Measurements from ENCODE around the gene INHBB.
"Not testable (repeated sequence)": the region's sequence is repeated elsewhere in the genome, so short reads cannot be mapped to it uniquely, and the experiment has no call there.

INHBB gene

GRCh38 chr2:120315367-120316033 lies 30.4 kb upstream of the INHBB start:
- no peak for DNase-seq (ENCODE audit: extremely low read depth in 1 of 2, low read depth in 1 of 2)

GRCh38 chr2:120316071-120316470 lies 29.9 kb upstream of the INHBB start:
- DNase-seq (ENCODE audit: extremely low read depth in 1 of 2, low read depth in 1 of 2) = no peak

GRCh38 chr2:120316528-120317179 lies 29.3 kb upstream of the INHBB start:
- DNase-seq (ENCODE audit: extremely low read depth in 1 of 2, low read depth in 1 of 2) = no peak

GRCh38 chr2:120317180-120317533 lies 28.8 kb upstream of the INHBB start:
- no peak for DNase-seq (ENCODE audit: extremely low read depth in 1 of 2, low read depth in 1 of 2)

GRCh38 chr2:120317916-120318315 lies 28.0 kb upstream of the INHBB start:
- no peak for DNase-seq (ENCODE audit: extremely low read depth in 1 of 2, low read depth in 1 of 2)

- DNase-seq (ENCODE audit: extremely low read depth in 1 of 2, low read depth in 1 of 2) = no peak
These were observed 27.3 kb upstream of the INHBB start for GRCh38 chr2:120318626-120319025.

- no peak for DNase-seq (ENCODE audit: extremely low read depth in 1 of 2, low read depth in 1 of 2)
These were observed 26.8 kb upstream of the INHBB start for GRCh38 chr2:120319123-120319522.

- DNase-seq (ENCODE audit: extremely low read depth in 1 of 2, low read depth in 1 of 2) = no peak
These were observed 26.1 kb upstream of the INHBB start for GRCh38 chr2:120319686-120320317.

- DNase-seq (ENCODE audit: extremely low read depth in 1 of 2, low read depth in 1 of 2) = no peak
These were observed 25.6 kb upstream of the INHBB start for GRCh38 chr2:120320318-120320851.

- DNase-seq (ENCODE audit: extremely low read depth in 1 of 2, low read depth in 1 of 2) = not testable (repeated sequence)
These were observed 24.9 kb upstream of the INHBB start for GRCh38 chr2:120320887-120321556.

- DNase-seq (ENCODE audit: extremely low read depth in 1 of 2, low read depth in 1 of 2) = no peak
These were observed 24.1 kb upstream of the INHBB start for GRCh38 chr2:120321721-120322284.

- no peak for DNase-seq (ENCODE audit: extremely low read depth in 1 of 2, low read depth in 1 of 2)
These were observed 23.6 kb upstream of the INHBB start for GRCh38 chr2:120322329-120322728.

- DNase-seq (ENCODE audit: extremely low read depth in 1 of 2, low read depth in 1 of 2) = no peak
These were observed 22.7 kb upstream of the INHBB start for GRCh38 chr2:120323214-120323613.

GRCh38 chr2:120323807-120324399 lies 22.0 kb upstream of the INHBB start:
- no peak for DNase-seq (ENCODE audit: extremely low read depth in 1 of 2, low read depth in 1 of 2)

GRCh38 chr2:120324933-120325332 lies 21.0 kb upstream of the INHBB start:
- no peak for DNase-seq (ENCODE audit: extremely low read depth in 1 of 2, low read depth in 1 of 2)

- no peak for DNase-seq (ENCODE audit: extremely low read depth in 1 of 2, low read depth in 1 of 2)
These were observed 19.9 kb upstream of the INHBB start for GRCh38 chr2:120326066-120326465.

- no peak for DNase-seq (ENCODE audit: extremely low read depth in 1 of 2, low read depth in 1 of 2)
These were observed 14.8 kb upstream of the INHBB start for GRCh38 chr2:120330946-120331822.

GRCh38 chr2:120331903-120332302 lies 14.0 kb upstream of the INHBB start:
- no peak for DNase-seq (ENCODE audit: extremely low read depth in 1 of 2, low read depth in 1 of 2)

GRCh38 chr2:120332384-120332783 lies 13.6 kb upstream of the INHBB start:
- DNase-seq (ENCODE audit: extremely low read depth in 1 of 2, low read depth in 1 of 2) = no peak

- no peak for DNase-seq (ENCODE audit: extremely low read depth in 1 of 2, low read depth in 1 of 2)
These were observed 11.9 kb upstream of the INHBB start for GRCh38 chr2:120334068-120334467.
